ENCODE measurements around the gene MAD1L1.

The MAD1L1 gene

GRCh38 chr7:1909476-1909875 is 323.3 kb downstream of the MAD1L1 start:
- TF ChIP-seq, protein P1, sequence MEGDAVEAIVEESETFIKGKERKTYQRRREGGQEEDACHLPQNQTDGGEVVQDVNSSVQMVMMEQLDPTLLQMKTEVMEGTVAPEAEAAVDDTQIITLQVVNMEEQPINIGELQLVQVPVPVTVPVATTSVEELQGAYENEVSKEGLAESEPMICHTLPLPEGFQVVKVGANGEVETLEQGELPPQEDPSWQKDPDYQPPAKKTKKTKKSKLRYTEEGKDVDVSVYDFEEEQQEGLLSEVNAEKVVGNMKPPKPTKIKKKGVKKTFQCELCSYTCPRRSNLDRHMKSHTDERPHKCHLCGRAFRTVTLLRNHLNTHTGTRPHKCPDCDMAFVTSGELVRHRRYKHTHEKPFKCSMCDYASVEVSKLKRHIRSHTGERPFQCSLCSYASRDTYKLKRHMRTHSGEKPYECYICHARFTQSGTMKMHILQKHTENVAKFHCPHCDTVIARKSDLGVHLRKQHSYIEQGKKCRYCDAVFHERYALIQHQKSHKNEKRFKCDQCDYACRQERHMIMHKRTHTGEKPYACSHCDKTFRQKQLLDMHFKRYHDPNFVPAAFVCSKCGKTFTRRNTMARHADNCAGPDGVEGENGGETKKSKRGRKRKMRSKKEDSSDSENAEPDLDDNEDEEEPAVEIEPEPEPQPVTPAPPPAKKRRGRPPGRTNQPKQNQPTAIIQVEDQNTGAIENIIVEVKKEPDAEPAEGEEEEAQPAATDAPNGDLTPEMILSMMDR (IDR thresholded peaks at IDR 0.05) = no peak

- TF ChIP-seq, protein P1 (IDR thresholded peaks at IDR 0.05) = no peak
Observed at GRCh38 chr7:1908823-1909420, 323.8 kb downstream of the MAD1L1 start.

- TF ChIP-seq, protein P1 (IDR thresholded peaks at IDR 0.05) = no peak
Observed at GRCh38 chr7:1907751-1908365, 324.9 kb downstream of the MAD1L1 start.

GRCh38 chr7:1906988-1907745 is 325.6 kb downstream of the MAD1L1 start:
- TF ChIP-seq, protein P1 (IDR thresholded peaks at IDR 0.05) = no peak

DNA sequence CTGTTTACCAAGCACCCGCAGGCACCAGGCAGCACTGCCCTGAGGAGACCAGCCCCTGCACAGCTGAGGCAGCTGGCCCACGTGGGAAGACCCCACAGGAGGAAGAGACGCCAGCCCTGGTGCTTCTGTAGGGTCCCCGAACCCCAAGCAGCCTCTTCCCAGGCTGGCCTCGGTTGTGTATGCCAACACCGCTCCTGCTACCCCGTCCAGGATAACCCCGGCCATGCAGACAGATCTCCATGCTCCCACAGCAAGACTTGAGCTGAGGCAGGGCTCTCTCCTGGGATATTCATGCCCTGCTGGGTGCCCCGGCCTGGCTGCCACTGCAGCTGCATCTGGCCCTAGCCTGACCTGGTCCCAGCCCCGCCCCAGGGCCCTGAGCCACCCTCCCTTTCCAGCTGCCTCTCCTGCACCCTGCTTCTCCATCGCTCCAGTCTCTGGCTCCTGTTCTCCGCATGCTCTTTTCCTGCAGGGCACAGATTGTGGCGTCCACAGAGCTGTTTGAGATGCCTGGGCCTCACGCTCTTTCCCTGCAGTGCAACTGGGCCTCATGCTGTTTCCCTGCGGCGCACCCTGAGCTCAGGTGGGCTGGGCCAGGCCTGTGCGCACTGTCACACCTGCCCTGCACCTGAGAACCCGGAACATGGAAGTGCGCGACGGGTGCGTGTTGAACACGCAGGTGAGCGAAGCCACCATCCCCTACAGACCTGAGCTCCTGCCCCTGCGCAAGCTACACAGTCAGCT is 326.5 kb downstream of the MAD1L1 start:
- TF ChIP-seq, protein P1 (IDR thresholded peaks at IDR 0.05) = no peak

DNA sequence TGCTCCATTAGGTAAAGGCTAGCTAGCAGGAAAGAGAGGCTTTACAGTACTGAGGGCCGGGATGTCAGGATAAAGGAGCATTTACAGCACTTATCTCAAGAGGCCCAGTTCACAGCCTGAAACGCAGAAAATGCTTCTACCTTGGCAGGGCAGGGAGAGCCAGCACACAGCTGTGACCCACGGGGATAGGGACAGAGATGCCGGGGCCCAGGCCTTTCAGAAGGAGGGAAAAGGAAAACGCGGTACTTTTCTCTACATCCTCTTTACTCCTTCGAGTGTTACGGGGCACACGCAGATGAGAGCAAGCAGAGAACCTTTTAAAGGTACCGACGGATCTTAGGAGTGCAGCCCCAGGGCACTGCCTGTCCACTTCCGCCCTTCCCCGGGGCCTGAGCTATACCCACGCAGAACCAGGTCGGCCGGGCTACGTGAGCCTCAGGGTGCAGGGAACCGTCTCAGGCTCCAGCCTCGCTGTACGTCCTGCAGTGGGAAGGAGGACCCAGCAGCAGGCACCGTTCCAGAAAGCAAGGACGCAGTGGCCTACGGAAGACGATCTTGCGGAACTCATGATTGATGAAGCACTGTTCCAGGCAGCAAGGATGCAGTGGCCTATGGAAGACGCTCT is 330.4 kb downstream of the MAD1L1 start:
- TF ChIP-seq, protein P1 (IDR thresholded peaks at IDR 0.05) = no peak

Data from LNCAP (cell line).